Upper lobe of left lung (tissue), 4 donors: ENCODE measurements around the gene OAS1.

ENCODE experiments used
- EP300 ChIP-seq, 4 donors: sonication (generic); formaldehyde crosslinking; IDR thresholded peaks; one replicate each; pipeline ENCODE4 v1.5.1; 2017; ENCODE audit warnings: antibody characterized with exemption in 4 of 4, control low read depth in 2 of 4
- POLR2A ChIP-seq, 4 donors: fragments of 450-650 bp; IDR thresholded peaks; one replicate each; pipeline ENCODE4 v1.5.1; 2016 to 2017; ENCODE audit warnings: antibody characterized with exemption in 4 of 4, mild to moderate bottlenecking in 2 of 4
- TF ChIP-seq, protein P1 (sequence below), 6 experiments: fragments of 450-650 bp in 4 of 6; fragments of 200-600 bp in 2 of 6; sonication (generic) in 2 of 6; IDR thresholded peaks; one replicate each; pipeline ENCODE4 v1.5.1; 2016 to 2019; ENCODE audit warnings: antibody characterized with exemption in 6 of 6

DNA sequence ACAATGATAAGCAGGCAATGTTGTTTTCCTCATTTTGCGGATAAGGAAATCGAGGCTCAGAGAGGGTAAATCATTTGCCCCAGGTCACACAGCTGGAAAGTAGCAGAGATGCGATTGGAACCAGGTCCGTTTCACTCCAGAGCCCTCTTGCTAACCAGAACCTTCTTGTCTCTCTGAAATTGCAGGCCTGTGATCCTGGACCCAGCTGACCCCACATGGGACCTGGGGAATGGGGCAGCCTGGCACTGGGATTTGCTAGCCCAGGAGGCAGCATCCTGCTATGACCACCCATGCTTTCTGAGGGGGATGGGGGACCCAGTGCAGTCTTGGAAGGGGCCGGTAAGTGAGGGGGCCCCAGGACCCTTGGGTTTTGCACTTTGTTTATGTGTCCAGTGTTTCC lies 41.0 kb downstream of the OAS1 start:
- TF ChIP-seq, protein P1, sequence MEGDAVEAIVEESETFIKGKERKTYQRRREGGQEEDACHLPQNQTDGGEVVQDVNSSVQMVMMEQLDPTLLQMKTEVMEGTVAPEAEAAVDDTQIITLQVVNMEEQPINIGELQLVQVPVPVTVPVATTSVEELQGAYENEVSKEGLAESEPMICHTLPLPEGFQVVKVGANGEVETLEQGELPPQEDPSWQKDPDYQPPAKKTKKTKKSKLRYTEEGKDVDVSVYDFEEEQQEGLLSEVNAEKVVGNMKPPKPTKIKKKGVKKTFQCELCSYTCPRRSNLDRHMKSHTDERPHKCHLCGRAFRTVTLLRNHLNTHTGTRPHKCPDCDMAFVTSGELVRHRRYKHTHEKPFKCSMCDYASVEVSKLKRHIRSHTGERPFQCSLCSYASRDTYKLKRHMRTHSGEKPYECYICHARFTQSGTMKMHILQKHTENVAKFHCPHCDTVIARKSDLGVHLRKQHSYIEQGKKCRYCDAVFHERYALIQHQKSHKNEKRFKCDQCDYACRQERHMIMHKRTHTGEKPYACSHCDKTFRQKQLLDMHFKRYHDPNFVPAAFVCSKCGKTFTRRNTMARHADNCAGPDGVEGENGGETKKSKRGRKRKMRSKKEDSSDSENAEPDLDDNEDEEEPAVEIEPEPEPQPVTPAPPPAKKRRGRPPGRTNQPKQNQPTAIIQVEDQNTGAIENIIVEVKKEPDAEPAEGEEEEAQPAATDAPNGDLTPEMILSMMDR (IDR thresholded peaks at IDR 0.05): no peak
- TF ChIP-seq POLR2A (IDR thresholded peaks at IDR 0.05) (no peak), EP300 (IDR thresholded peaks at IDR 0.05) (no peak)
